Liver (tissue), 9 donors: ENCODE results near the gene TLR7. TPM values are rescaled to one million over a fixed set of nuclear protein-coding genes. Genes with fewer than 3 reads are reported as not detected.

Source experiments
- DNase-seq: peaks from one replicate; pipeline ENCODE4 v3.0.0-alpha.2; 2017; ENCODE audit warnings: low spot score
- H3K27ac ChIP-seq, 2 donors: one replicate each; pipeline ENCODE4 v1.7.0; 2013; ENCODE audit warnings: inconsistent platforms in 2 of 2, low read length in 2 of 2, control low read depth in 1 of 2, low read depth in 1 of 2, mild to moderate bottlenecking in 1 of 2
- H3K27me3 ChIP-seq, 4 donors: one replicate each; pipeline versions ENCODE4 v1.6.1 to v1.7.0; 2013; ENCODE audit warnings: low read length in 3 of 4, inconsistent platforms in 1 of 4, mild to moderate bottlenecking in 1 of 4, moderate library complexity in 1 of 4; ENCODE audit not compliant: control insufficient read depth in 4 of 4, insufficient read depth in 4 of 4
- H3K36me3 ChIP-seq, 4 donors: one replicate each; pipeline versions ENCODE4 v1.6.1 to v1.7.0; 2013; ENCODE audit warnings: low read length in 3 of 4, mild to moderate bottlenecking in 3 of 4, low read depth in 1 of 4, moderate library complexity in 1 of 4; ENCODE audit not compliant: control insufficient read depth in 4 of 4, insufficient read depth in 3 of 4
- H3K4me1 ChIP-seq, 4 donors: one replicate each; pipeline versions ENCODE4 v1.6.1 to v1.7.0; 2013; ENCODE audit warnings: low read length in 3 of 4, mild to moderate bottlenecking in 3 of 4, moderate library complexity in 1 of 4; ENCODE audit not compliant: control insufficient read depth in 4 of 4, insufficient read depth in 4 of 4
- H3K4me3 ChIP-seq, 3 donors: one replicate each; pipeline versions ENCODE4 v1.6.1 to v1.7.0; 2013; ENCODE audit warnings: low read length in 3 of 3, control low read depth in 1 of 3, low read depth in 1 of 3, mild to moderate bottlenecking in 1 of 3
- H3K9ac ChIP-seq, 2 donors: one replicate each; pipeline ENCODE4 v1.7.0; 2013; ENCODE audit warnings: low read length in 2 of 2, mild to moderate bottlenecking in 2 of 2, moderate library complexity in 2 of 2, control low read depth in 1 of 2, low read depth in 1 of 2
- H3K9me3 ChIP-seq, 4 donors: one replicate each; pipeline versions ENCODE4 v1.6.1 to v1.7.0; 2013; ENCODE audit warnings: low read length in 3 of 4; ENCODE audit not compliant: control insufficient read depth in 4 of 4
- ATF3 ChIP-seq: IDR thresholded peaks from 2 replicates; pipeline ENCODE4 v1.6.1; 2016; ENCODE audit warnings: antibody characterized with exemption
- CTCF ChIP-seq: fragments of 150-350 bp; IDR thresholded peaks from 2 replicates; pipeline ENCODE4 v1.5.1; 2017; ENCODE audit warnings: improper control_type of control experiment, low read depth, low read length; ENCODE audit not compliant: missing input control
- EGR1 ChIP-seq, 2 donors: IDR thresholded peaks; 2 replicates each; pipeline ENCODE4 v1.6.1; 2016 to 2018; ENCODE audit warnings: antibody characterized with exemption in 2 of 2, low read depth in 2 of 2
- FOXA2 ChIP-seq: IDR thresholded peaks from 2 replicates; pipeline ENCODE4 v1.6.1; 2016; ENCODE audit warnings: antibody characterized with exemption
- GABPA ChIP-seq, 2 donors: IDR thresholded peaks in 1 of 2; conservative IDR thresholded peaks in 1 of 2; 2 replicates each; pipeline ENCODE4 v1.6.1; 2016; ENCODE audit warnings: antibody characterized with exemption in 2 of 2, mild to moderate bottlenecking in 1 of 2, moderate library complexity in 1 of 2
- HNF4A ChIP-seq, 2 donors: conservative IDR thresholded peaks; 2 replicates each; pipeline ENCODE4 v1.6.1; 2016; ENCODE audit warnings: antibody characterized with exemption in 2 of 2, mild to moderate bottlenecking in 2 of 2
- HNF4G ChIP-seq: IDR thresholded peaks from 2 replicates; pipeline ENCODE4 v1.6.1; 2016; ENCODE audit warnings: antibody characterized with exemption
- MAX ChIP-seq: IDR thresholded peaks from 2 replicates; pipeline ENCODE4 v1.6.1; 2016; ENCODE audit warnings: antibody characterized with exemption
- NR2F2 ChIP-seq: IDR thresholded peaks from 2 replicates; pipeline ENCODE4 v1.6.1; 2016; ENCODE audit warnings: antibody characterized with exemption
- RAD21 ChIP-seq, 2 donors: IDR thresholded peaks; 2 replicates each; pipeline ENCODE4 v1.6.1; 2016; ENCODE audit warnings: antibody characterized with exemption in 2 of 2, mild to moderate bottlenecking in 2 of 2
- REST ChIP-seq: IDR thresholded peaks from 2 replicates; pipeline ENCODE4 v1.6.1; 2016; ENCODE audit warnings: antibody characterized with exemption, mild to moderate bottlenecking
- RXRA ChIP-seq, 2 donors: IDR thresholded peaks; 2 replicates each; pipeline ENCODE4 v1.6.1; 2017 to 2018; ENCODE audit warnings: antibody characterized with exemption in 2 of 2, mild to moderate bottlenecking in 1 of 2
- SP1 ChIP-seq: IDR thresholded peaks from 2 replicates; pipeline ENCODE4 v1.6.1; 2018; ENCODE audit warnings: antibody characterized with exemption, mild to moderate bottlenecking
- TAF1 ChIP-seq: conservative IDR thresholded peaks from 2 replicates; pipeline ENCODE4 v1.6.1; 2016; ENCODE audit warnings: antibody characterized with exemption, mild to moderate bottlenecking
- YY1 ChIP-seq: IDR thresholded peaks from 2 replicates; pipeline ENCODE4 v1.6.1; 2016; ENCODE audit warnings: antibody characterized with exemption, mild to moderate bottlenecking
- ZBTB33 ChIP-seq: IDR thresholded peaks from 2 replicates; pipeline ENCODE4 v1.6.1; 2016; ENCODE audit warnings: antibody characterized with exemption
- WGBS: extraction: QIAGEN DNeasy Blood & Tissue Kit; methylation state at CpG from one replicate; pipeline ENCODE4 v1.1.7; 2013; 5-methylcytosine and 5-hydroxymethylcytosine counted together
- polyA plus RNA-seq, 2 donors: library from polyadenylated mRNA; stranded (reverse) in 1 of 2; unstranded in 1 of 2; fragments of 200-250 nt in 1 of 2; fragments of >200 nt in 1 of 2; fragmentation: Nextera tagmentation in 1 of 2; extraction: Ambion mirVana in 1 of 2; gene quantifications; one replicate each; pipeline versions ENCODE4 v1.2.1 to v1.2.3, GENCODE V29; 2013 to 2015
- total RNA-seq, 2 donors: library from RNA; depleted of rRNA; stranded (reverse); fragments of >200 nt; gene quantifications; one replicate each; pipeline ENCODE4 v1.2.3, GENCODE V29; 2014
- donor health status: healthy.
- donor health status: healthy.
- donor health status: healthy.
- donor health status: healthy.
- donor health status: healthy.

TLR7 gene
- total and polyA plus RNA-seq, 4 donors, result 0.10 to 0.65 (median 0.14) TPM

- TF ChIP-seq CTCF, result no peak
- TF ChIP-seq ZBTB33, result no peak
These were observed 41.9 kb upstream of the TLR7 start (continued) for GRCh38 chrX:12824944-12825343.

- H3K4me1 ChIP-seq, result no peaks in the 10 kb centered on the region
- no peak overlapping the region for H3K27ac ChIP-seq
- no peaks in the 10 kb centered on the region for H3K9me3 ChIP-seq
- 90% methylated on average over 8 of the region's 8 CpGs for WGBS
- no peak overlapping the region for H3K9ac ChIP-seq
- H3K27me3 ChIP-seq, result no peaks in the 10 kb centered on the region
- DNase-seq, result no peak
- H3K36me3 ChIP-seq, result peaks cover 0 to 14% (median 2%) of the 10 kb centered on the region in 4 donors
- H3K4me3 ChIP-seq, result no peak overlapping the region
- no peak for TF ChIP-seq HNF4G
- TF ChIP-seq RAD21 (IDR thresholded peaks at IDR 0.05), result no peak
- TF ChIP-seq MAX, result no peak
- TF ChIP-seq FOXA2, result no peak
- TF ChIP-seq GABPA (IDR thresholded peaks at IDR 0.05 in 1 of 2, conservative IDR thresholded peaks at IDR 0.05 in 1 of 2), result no peak
- TF ChIP-seq ZBTB33, result no peak
- TF ChIP-seq HNF4A (conservative IDR thresholded peaks at IDR 0.05), result no peak
- no peak for TF ChIP-seq SP1
- no peak for TF ChIP-seq ATF3
- no peak for TF ChIP-seq YY1
These were observed 41.1 kb upstream of the TLR7 start for GRCh38 chrX:12825801-12826200.

GRCh38 chrX:12843061-12843667 is 23.7 kb upstream of the TLR7 start:
- H3K27me3 ChIP-seq, result no peaks in the 10 kb centered on the region
- H3K9me3 ChIP-seq, result no peaks in the 10 kb centered on the region
- no peak for DNase-seq
- 86% methylated on average over 2 of the region's 2 CpGs for WGBS
- no peaks in the 10 kb centered on the region for H3K36me3 ChIP-seq
- no peak overlapping the region for H3K9ac ChIP-seq
- H3K27ac ChIP-seq, result no peak overlapping the region
- no peak overlapping the region for H3K4me3 ChIP-seq
- H3K4me1 ChIP-seq, result peaks cover 0 to 3% (median 0%) of the 10 kb centered on the region in 4 donors
- no peak for TF ChIP-seq RAD21 (IDR thresholded peaks at IDR 0.05)
- TF ChIP-seq EGR1 (IDR thresholded peaks at IDR 0.05; ENCODE audit: low read depth in 2 of 2), result no peak
- no peak for TF ChIP-seq REST
- TF ChIP-seq GABPA (IDR thresholded peaks at IDR 0.05 in 1 of 2, conservative IDR thresholded peaks at IDR 0.05 in 1 of 2), result no peak
- TF ChIP-seq HNF4A (conservative IDR thresholded peaks at IDR 0.05), result no peak
- TF ChIP-seq RXRA (IDR thresholded peaks at IDR 0.05), result no peak
- TF ChIP-seq TAF1, result no peak
- TF ChIP-seq HNF4G, result no peak
- no peak for TF ChIP-seq ATF3
- no peak for TF ChIP-seq FOXA2
- TF ChIP-seq YY1, result no peak
- no peak for TF ChIP-seq SP1
- no peak for TF ChIP-seq MAX
- no peak for TF ChIP-seq NR2F2
